Thyroid gland (tissue), 4 donors: ENCODE results near the gene UBTD1.

Experiments used
- POLR2A ChIP-seq, 2 donors: fragments of 450-650 bp; IDR thresholded peaks; one replicate each; pipeline ENCODE4 v1.6.1; 2017; ENCODE audit warnings: antibody characterized with exemption in 2 of 2, mild to moderate bottlenecking in 2 of 2, moderate library complexity in 1 of 2
- TF ChIP-seq, protein P1 (sequence below), 6 experiments: fragments of 200-600 bp in 3 of 6; fragments of 450-650 bp in 3 of 6; sonication (generic) in 3 of 6; IDR thresholded peaks; one replicate each; pipeline ENCODE4 v1.5.1; 2016 to 2019; ENCODE audit warnings: antibody characterized with exemption in 6 of 6, mild to moderate bottlenecking in 2 of 6, inconsistent platforms in 1 of 6, moderate library complexity in 1 of 6

DNA sequence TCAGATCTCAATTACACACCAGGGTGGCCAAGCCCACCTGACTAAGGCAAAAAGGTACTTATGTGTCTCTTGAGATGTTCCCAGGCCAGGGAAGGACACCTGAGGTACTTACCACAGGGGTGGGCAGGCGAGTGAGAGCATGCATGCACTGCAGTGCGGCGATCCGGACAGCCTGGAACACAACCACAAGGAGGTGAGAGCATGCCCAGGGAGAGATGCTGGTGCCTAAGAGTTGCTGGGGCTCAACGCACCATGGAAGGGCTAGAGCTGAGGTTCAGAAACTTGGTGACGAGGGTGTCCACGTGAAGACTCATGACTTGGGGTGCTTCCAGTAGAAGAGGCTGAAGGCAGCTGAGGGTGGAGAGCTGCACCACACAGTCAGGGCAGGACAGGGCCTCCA lies 39.6 kb upstream of the UBTD1 start:
- no peak for TF ChIP-seq POLR2A (IDR thresholded peaks at IDR 0.05)
- TF ChIP-seq, protein P1, sequence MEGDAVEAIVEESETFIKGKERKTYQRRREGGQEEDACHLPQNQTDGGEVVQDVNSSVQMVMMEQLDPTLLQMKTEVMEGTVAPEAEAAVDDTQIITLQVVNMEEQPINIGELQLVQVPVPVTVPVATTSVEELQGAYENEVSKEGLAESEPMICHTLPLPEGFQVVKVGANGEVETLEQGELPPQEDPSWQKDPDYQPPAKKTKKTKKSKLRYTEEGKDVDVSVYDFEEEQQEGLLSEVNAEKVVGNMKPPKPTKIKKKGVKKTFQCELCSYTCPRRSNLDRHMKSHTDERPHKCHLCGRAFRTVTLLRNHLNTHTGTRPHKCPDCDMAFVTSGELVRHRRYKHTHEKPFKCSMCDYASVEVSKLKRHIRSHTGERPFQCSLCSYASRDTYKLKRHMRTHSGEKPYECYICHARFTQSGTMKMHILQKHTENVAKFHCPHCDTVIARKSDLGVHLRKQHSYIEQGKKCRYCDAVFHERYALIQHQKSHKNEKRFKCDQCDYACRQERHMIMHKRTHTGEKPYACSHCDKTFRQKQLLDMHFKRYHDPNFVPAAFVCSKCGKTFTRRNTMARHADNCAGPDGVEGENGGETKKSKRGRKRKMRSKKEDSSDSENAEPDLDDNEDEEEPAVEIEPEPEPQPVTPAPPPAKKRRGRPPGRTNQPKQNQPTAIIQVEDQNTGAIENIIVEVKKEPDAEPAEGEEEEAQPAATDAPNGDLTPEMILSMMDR (IDR thresholded peaks at IDR 0.05), result no peak
